Naive thymus-derived CD8-positive, alpha-beta T cell (primary cell): ENCODE data around the gene ASXL1. TPM values are rescaled to one million over a fixed set of nuclear protein-coding genes. Genes with fewer than 3 reads are reported as not detected.

Experiments
- ATAC-seq, 2 donors: fragments of 150-1000 bp; cut with Tn5 transposase in 1 of 2; sonication (Bioruptor Pico), chemical (Tn5 transposase) in 1 of 2; 1 replicate in 1 of 2; 2 replicates in 1 of 2; pipeline ENCODE4 v1.10.0; 2021; ENCODE audit warnings: mild to moderate bottlenecking in 2 of 2, moderate library complexity in 2 of 2
- POLR2A ChIA-PET: fragments of 350-600 bp; sonication (Branson Sonifier 250); formaldehyde crosslinking; loops from one replicate; lab custom pipeline; 2021; ENCODE audit warnings: antibody characterized with exemption; lab: Charles Lee
- DNase-seq, 10 donors: peaks; one replicate each; pipeline versions ENCODE4 v3.0.0 to v3.0.0-alpha.2; 2020 to 2022
- H3K27ac Mint-ChIP-seq, 10 donors: one replicate each; pipeline ENCODE4 v1.8.0; 2020 to 2022; ENCODE audit warnings: mild to moderate bottlenecking in 10 of 10, mixed read lengths in 10 of 10, moderate library complexity in 4 of 10, inconsistent platforms in 1 of 10
- H3K27me3 Mint-ChIP-seq, 5 donors: one replicate each; pipeline ENCODE4 v1.8.0; 2021 to 2022; ENCODE audit warnings: mixed read lengths in 5 of 5
- H3K36me3 Mint-ChIP-seq, 3 donors: one replicate each; pipeline ENCODE4 v1.8.0; 2020 to 2022; ENCODE audit warnings: mixed read lengths in 3 of 3, mild to moderate bottlenecking in 2 of 3, inconsistent platforms in 1 of 3
- H3K4me1 Mint-ChIP-seq, 4 donors: one replicate each; pipeline ENCODE4 v1.8.0; 2021 to 2022; ENCODE audit warnings: mixed read lengths in 4 of 4
- H3K4me3 Mint-ChIP-seq, 10 donors: one replicate each; pipeline ENCODE4 v1.8.0; 2020 to 2022; ENCODE audit warnings: mild to moderate bottlenecking in 10 of 10, mixed read lengths in 10 of 10, moderate library complexity in 6 of 10, inconsistent platforms in 1 of 10
- H3K9me3 Mint-ChIP-seq, 9 donors: one replicate each; pipeline ENCODE4 v1.8.0; 2020 to 2022; ENCODE audit warnings: mixed read lengths in 9 of 9, mild to moderate bottlenecking in 3 of 9, inconsistent platforms in 1 of 9, moderate library complexity in 1 of 9
- polyA plus RNA-seq, 3 donors: library from polyadenylated mRNA; unstranded; fragments of 300-500 nt; fragmentation: Illumina TruSeq; gene quantifications; one replicate each; pipeline ENCODE4 v1.2.3, GENCODE V29; 2021
- total RNA-seq, 8 experiments: library from RNA in 2 of 8; stranded (reverse) in 2 of 8; gene quantifications; one replicate each; pipeline ENCODE4 v1.2.3 and lab custom pipeline; 2021 to 2026

The ASXL1 gene
- total and polyA plus RNA-seq, 5 experiments from 2014 or later, result 15.2 to 149 (median 20.1) TPM

DNA sequence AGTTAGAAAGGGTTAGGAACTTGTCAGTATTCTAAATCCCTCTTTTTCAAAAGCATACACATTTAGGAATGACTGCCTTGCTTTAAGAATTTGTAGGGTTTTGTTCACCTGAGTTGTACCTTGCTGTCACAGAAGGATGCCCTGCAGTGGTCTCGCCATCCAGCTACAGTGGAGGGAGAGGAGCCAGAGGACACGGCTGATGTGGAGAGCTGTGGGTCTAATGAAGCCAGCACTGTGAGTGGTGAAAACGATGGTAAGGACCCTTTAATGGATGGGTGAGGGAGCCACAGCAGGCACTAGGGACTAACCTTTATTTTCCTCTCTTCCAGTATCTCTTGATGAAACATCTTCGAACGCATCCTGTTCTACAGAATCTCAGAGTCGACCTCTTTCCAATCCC lies 69.9 kb downstream of the ASXL1 start:
- Mint-ChIP-seq H3K27ac (peak overlapping the region in 6 of 10 donors; percentile 22 to 75 (median 36)), H3K9me3 (no peaks in the 10 kb centered on the region), H3K36me3 (peaks cover 4 to 64% (median 18%) of the 10 kb centered on the region in 3 donors), H3K4me3 (no peak overlapping the region), H3K4me1 (peaks cover 6 to 24% (median 16%) of the 10 kb centered on the region in 4 donors), H3K27me3 (no peaks in the 10 kb centered on the region)
- DNase-seq (no peak), ATAC-seq (no peak)
- POLR2A ChIA-PET, result interaction anchor here (1.0 kb wide), 1 partner anchor 61 kb away, joined by 6 read pairs; no protein-coding TSS in a partner anchor

DNA sequence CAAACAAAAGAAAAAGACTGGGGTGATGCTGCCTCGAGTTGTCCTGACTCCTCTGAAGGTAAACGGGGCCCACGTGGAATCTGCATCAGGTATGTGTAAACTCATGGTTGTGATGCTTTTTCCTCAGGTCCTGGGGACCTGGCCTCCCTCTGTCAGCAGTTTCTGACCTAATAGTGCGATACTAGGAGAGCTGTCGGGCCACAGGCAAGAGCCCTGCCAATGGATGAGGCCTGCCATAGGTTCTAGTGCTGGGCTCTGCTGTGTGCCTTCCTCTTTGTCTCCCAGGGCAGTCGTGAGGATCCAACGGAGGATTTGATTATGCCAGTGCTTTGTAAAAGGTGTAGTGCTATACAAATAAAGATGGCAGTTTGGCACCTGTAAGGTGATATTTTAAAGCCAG lies 71.2 kb downstream of the ASXL1 start:
- Mint-ChIP-seq H3K9me3 (no peaks in the 10 kb centered on the region), H3K27ac (peak overlapping the region in 2 of 10 donors; percentile 32 to 89), H3K4me3 (no peak overlapping the region), H3K27me3 (no peaks in the 10 kb centered on the region), H3K36me3 (peaks cover 4 to 75% (median 26%) of the 10 kb centered on the region in 3 donors), H3K4me1 (peaks cover 6 to 23% (median 14%) of the 10 kb centered on the region in 4 donors)
- POLR2A ChIA-PET, result no interaction called here
- DNase-seq (no peak), ATAC-seq (no peak)

- Mint-ChIP-seq H3K4me1 (peaks cover 4 to 22% (median 14%) of the 10 kb centered on the region in 4 donors), H3K27ac (no peak overlapping the region), H3K4me3 (no peak overlapping the region), H3K27me3 (no peaks in the 10 kb centered on the region), H3K36me3 (peaks cover 4 to 80% (median 26%) of the 10 kb centered on the region in 3 donors), H3K9me3 (no peaks in the 10 kb centered on the region)
- ATAC-seq, result no peak
- POLR2A ChIA-PET, result no interaction called here
- DNase-seq, result no peak
Measured at GRCh38 chr20:32429745-32430360, 71.7 kb downstream of the ASXL1 start.

- no peak for DNase-seq
- H3K4me3 Mint-ChIP-seq, result no peak overlapping the region
- no peaks in the 10 kb centered on the region for H3K9me3 Mint-ChIP-seq
- H3K27me3 Mint-ChIP-seq, result no peaks in the 10 kb centered on the region
- POLR2A ChIA-PET, result no interaction called here
- peaks cover 0 to 12% (median 8%) of the 10 kb centered on the region in 4 donors for H3K4me1 Mint-ChIP-seq
- ATAC-seq, result no peak
- peaks cover 4 to 95% (median 27%) of the 10 kb centered on the region in 3 donors for H3K36me3 Mint-ChIP-seq
- H3K27ac Mint-ChIP-seq, result peak overlapping the region in 3 of 10 donors; percentile 5 to 66 (median 9)
Measured at GRCh38 chr20:32431457-32431856, 73.3 kb downstream of the ASXL1 start.

DNA sequence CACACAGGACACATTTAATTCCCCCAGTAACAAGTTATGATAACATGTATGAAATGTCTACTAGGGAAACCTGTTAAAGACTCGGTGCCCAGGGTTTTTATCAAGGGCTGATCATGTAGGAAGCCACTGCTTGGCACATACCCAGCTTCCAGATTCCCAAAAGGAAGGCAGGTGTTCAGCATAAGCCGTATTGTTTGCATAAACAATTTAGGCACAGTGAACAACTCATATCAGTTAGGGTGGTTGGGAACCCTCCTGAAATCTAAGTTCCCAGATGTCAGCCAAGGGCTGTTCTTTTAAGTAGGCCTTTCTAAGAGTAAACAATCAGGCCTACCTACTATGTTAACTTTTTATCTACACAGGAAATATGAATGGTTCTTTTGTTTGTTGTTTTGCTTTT lies 74.1 kb downstream of the ASXL1 start:
- Mint-ChIP-seq H3K4me1 (peaks cover 0 to 7% (median 6%) of the 10 kb centered on the region in 4 donors), H3K27ac (peak overlapping the region in 7 of 10 donors; percentile 1 to 66 (median 26)), H3K9me3 (no peaks in the 10 kb centered on the region), H3K4me3 (no peak overlapping the region), H3K36me3 (peaks cover 4 to 97% (median 27%) of the 10 kb centered on the region in 3 donors), H3K27me3 (no peaks in the 10 kb centered on the region)
- no peak for DNase-seq
- POLR2A ChIA-PET, result no interaction called here
- no peak for ATAC-seq

GRCh38 chr20:32433311-32434021 lies 75.3 kb downstream of the ASXL1 start:
- POLR2A ChIA-PET, result no interaction called here
- no peaks in the 10 kb centered on the region for H3K27me3 Mint-ChIP-seq
- H3K9me3 Mint-ChIP-seq, result no peaks in the 10 kb centered on the region
- H3K4me3 Mint-ChIP-seq, result no peak overlapping the region
- peaks cover 0 to 92% (median 26%) of the 10 kb centered on the region in 3 donors for H3K36me3 Mint-ChIP-seq
- ATAC-seq, result no peak
- peaks cover 0 to 5% (median 3%) of the 10 kb centered on the region in 4 donors for H3K4me1 Mint-ChIP-seq
- no peak for DNase-seq
- peak overlapping the region in 3 of 10 donors; percentile 11 to 62 (median 38) for H3K27ac Mint-ChIP-seq

DNA sequence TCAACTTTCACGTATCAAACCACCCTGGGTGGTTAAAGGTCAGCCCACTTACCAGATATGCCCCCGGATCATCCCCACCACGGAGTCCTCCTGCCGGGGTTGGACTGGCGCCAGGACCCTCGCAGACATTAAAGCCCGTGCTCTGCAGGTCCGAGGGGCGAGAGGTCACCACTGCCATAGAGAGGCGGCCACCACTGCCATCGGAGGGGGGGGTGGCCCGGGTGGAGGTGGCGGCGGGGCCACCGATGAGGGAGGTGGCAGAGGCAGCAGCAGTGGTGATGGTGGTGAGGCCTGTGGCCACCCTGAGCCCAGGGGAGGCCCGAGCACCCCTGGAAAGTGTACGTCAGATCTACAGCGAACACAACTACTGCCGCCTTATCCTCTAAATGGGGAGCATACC lies 76.3 kb downstream of the ASXL1 start:
- no peak for DNase-seq
- peak overlapping the region in 1 of 10 donors; percentile 17 for H3K27ac Mint-ChIP-seq
- ATAC-seq, result no peak
- POLR2A ChIA-PET, result interaction anchor here (1.5 kb wide), 1 partner anchor 76 kb away, joined by 5 read pairs; the partner anchor contains the start of gene ASXL1
- H3K9me3 Mint-ChIP-seq, result no peaks in the 10 kb centered on the region
- H3K27me3 Mint-ChIP-seq, result no peaks in the 10 kb centered on the region
- no peak overlapping the region for H3K4me3 Mint-ChIP-seq
- peaks cover 4 to 12% (median 8%) of the 10 kb centered on the region in 4 donors for H3K4me1 Mint-ChIP-seq
- H3K36me3 Mint-ChIP-seq, result peaks cover 0 to 92% (median 28%) of the 10 kb centered on the region in 3 donors

- no peak overlapping the region for H3K4me3 Mint-ChIP-seq
- POLR2A ChIA-PET, result interaction anchor here (0.7 to 1.5 kb wide), 2 partner anchors 77 to 98 kb away, joined by 4 to 5 read pairs; partner anchors contain the start of gene ASXL1
- DNase-seq, result peak in 1 of 10 donors; percentile 12
- peaks cover 8 to 15% (median 10%) of the 10 kb centered on the region in 4 donors for H3K4me1 Mint-ChIP-seq
- ATAC-seq, result no peak
- H3K9me3 Mint-ChIP-seq, result no peaks in the 10 kb centered on the region
- no peaks in the 10 kb centered on the region for H3K27me3 Mint-ChIP-seq
- H3K27ac Mint-ChIP-seq, result peak overlapping the region in 4 of 10 donors; percentile 40 to 56 (median 50)
- H3K36me3 Mint-ChIP-seq, result peaks cover 0 to 85% (median 26%) of the 10 kb centered on the region in 3 donors
Measured at GRCh38 chr20:32435449-32436107, 77.4 kb downstream of the ASXL1 start.

- peak in 1 of 10 donors; percentile 3 for DNase-seq
- H3K36me3 Mint-ChIP-seq, result peaks cover 0 to 83% (median 23%) of the 10 kb centered on the region in 3 donors
- no peak for ATAC-seq
- H3K27me3 Mint-ChIP-seq, result no peaks in the 10 kb centered on the region
- peak overlapping the region in 4 of 10 donors; percentile 29 to 53 (median 37) for H3K27ac Mint-ChIP-seq
- no peak overlapping the region for H3K4me3 Mint-ChIP-seq
- H3K4me1 Mint-ChIP-seq, result peaks cover 8 to 17% (median 13%) of the 10 kb centered on the region in 4 donors
- no peaks in the 10 kb centered on the region for H3K9me3 Mint-ChIP-seq
- POLR2A ChIA-PET, result no interaction called here
Measured at GRCh38 chr20:32436142-32436861, 78.2 kb downstream of the ASXL1 start.

DNA sequence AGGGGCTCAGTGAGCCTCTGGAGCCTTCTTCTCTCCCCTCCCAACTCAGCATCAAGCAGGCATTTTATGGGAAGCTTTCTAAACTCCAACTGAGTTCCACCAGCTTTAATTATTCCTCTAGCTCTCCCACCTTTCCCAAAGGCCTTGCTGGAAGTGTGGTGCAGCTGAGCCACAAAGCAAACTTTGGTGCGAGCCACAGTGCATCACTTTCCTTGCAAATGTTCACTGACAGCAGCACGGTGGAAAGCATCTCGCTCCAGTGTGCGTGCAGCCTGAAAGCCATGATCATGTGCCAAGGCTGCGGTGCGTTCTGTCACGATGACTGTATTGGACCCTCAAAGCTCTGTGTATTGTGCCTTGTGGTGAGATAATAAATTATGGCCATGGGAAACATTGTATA lies 78.8 kb downstream of the ASXL1 start:
- Mint-ChIP-seq H3K36me3 (peaks cover 0 to 82% (median 21%) of the 10 kb centered on the region in 3 donors), H3K4me1 (peaks cover 8 to 20% (median 13%) of the 10 kb centered on the region in 4 donors), H3K9me3 (no peaks in the 10 kb centered on the region), H3K27me3 (no peaks in the 10 kb centered on the region), H3K4me3 (peak overlapping the region in 1 of 10 donors; percentile 20), H3K27ac (peak overlapping the region in 1 of 10 donors; percentile 27)
- DNase-seq (peak in 1 of 10 donors; percentile 3), ATAC-seq (no peak)
- POLR2A ChIA-PET, result no interaction called here

DNA sequence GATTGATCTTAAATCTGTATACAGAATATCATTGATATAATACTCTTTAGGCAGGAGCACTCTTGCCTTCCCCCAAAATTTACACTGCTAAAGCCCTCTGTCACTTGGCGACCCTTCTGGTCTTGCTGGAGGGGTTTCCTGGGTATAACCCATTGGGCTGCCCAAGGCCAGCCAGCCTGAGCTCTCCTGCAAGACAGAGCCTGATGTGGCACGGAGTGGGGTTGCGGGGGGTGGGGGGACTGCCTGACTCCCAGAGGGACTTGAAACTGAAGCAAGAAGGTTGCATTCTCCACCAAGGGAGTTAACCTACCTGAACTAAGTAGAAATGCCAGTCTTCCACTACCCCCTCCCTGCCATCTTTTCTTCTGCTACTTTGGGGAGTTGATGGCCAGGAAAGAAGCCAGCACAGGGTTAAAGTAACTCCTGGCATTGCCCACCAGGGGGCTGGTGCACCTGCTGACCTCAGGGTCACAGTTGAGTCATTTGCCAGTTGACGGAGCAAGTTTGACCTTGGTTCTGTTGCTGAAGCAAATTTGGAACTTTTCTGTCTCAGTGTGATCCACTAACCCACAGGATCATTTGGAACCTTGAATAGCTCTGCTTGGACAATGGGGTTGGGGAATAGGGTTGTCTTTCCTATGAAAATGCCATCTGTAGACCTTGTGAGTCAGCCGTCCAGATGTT lies 79.4 kb downstream of the ASXL1 start:
- peaks cover 10 to 20% (median 13%) of the 10 kb centered on the region in 4 donors for H3K4me1 Mint-ChIP-seq
- H3K27me3 Mint-ChIP-seq, result no peaks in the 10 kb centered on the region
- POLR2A ChIA-PET, result no interaction called here
- no peaks in the 10 kb centered on the region for H3K9me3 Mint-ChIP-seq
- H3K4me3 Mint-ChIP-seq, result no peak overlapping the region
- ATAC-seq, result peak; percentile 39 to 57
- peaks cover 0 to 79% (median 21%) of the 10 kb centered on the region in 3 donors for H3K36me3 Mint-ChIP-seq
- H3K27ac Mint-ChIP-seq, result peak overlapping the region in 5 of 10 donors; percentile 15 to 48 (median 37)
- peak in 2 of 10 donors; percentile 16 to 30 for DNase-seq
